Stimulated activated CD8-positive, alpha-beta memory T cell treated with anti-CD3 and anti-CD28 coated beads, Interleukin-7, amount 100 ng/mL, for 4 hours (primary cell): ENCODE measurements around the gene SLC11A2.
"Not testable (repeated sequence)": the region's sequence is repeated elsewhere in the genome, so short reads cannot be mapped to it uniquely, and the experiment has no call there.

Experiments
- DNase-seq, 2 donors: peaks; one replicate each; pipeline ENCODE4 v3.0.0-alpha.2; 2020; ENCODE audit warnings: low read depth in 2 of 2

SLC11A2 gene

DNA sequence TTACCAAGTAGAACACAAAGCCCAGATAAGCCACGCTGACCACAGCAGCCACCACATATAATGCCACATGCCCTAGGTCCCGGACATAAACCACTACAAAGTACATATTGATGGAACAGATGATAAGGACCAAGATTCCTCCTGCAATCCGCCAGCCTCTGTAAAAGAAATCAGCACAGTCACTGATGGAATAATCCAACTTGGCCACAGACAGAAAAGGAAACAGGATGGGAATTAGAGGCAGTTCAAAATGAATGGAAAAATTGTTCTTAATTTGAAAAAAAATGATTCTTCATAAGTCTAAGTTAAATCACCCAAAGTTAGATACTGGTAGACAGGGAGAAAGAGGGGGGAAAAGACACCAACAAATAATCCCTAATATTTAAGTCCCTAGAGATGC, 35.4 kb downstream of the SLC11A2 start:
- no peak for DNase-seq

- no peak for DNase-seq
Observed at GRCh38 chr12:50990147-50990727, 35.9 kb downstream of the SLC11A2 start.

DNA sequence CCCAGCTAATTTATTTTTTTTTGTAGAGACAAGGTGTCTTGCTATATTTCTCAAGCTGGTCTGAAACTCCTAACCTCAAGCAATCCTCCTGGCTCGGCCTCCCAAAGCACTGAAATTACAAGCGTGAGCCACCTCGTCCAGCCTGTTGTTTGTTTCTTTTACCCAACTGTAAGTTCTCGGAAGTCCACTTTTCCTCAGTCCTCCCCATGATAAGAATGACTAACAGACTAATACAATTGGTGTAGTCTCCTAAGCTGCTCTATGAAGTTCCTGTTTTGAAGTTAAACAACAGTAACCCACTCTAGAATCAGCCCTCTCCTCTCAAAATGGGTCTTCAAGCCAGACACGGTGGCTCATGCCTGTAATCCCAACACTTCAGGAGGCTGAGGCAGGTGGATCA, 37.3 kb downstream of the SLC11A2 start:
- DNase-seq, result no peak

DNA sequence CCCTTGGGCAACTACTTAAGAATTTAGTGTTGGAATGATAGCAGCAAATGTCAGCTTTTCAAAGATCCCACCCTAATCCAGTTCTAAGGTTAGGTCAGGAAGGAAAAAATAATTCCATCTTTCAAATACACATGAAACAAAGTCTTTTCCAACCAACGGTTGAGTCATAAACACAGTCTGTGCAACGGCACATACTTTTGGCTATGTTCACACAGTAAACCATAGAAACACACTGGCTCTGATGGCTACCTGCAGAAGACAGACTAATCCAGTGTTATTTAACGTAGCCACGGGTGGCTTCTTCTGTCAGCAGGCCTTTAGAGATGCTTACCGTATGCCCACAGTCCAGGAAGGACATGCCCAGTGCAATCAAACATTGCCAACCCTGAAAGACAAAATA, 38.1 kb downstream of the SLC11A2 start:
- DNase-seq, result no peak

DNA sequence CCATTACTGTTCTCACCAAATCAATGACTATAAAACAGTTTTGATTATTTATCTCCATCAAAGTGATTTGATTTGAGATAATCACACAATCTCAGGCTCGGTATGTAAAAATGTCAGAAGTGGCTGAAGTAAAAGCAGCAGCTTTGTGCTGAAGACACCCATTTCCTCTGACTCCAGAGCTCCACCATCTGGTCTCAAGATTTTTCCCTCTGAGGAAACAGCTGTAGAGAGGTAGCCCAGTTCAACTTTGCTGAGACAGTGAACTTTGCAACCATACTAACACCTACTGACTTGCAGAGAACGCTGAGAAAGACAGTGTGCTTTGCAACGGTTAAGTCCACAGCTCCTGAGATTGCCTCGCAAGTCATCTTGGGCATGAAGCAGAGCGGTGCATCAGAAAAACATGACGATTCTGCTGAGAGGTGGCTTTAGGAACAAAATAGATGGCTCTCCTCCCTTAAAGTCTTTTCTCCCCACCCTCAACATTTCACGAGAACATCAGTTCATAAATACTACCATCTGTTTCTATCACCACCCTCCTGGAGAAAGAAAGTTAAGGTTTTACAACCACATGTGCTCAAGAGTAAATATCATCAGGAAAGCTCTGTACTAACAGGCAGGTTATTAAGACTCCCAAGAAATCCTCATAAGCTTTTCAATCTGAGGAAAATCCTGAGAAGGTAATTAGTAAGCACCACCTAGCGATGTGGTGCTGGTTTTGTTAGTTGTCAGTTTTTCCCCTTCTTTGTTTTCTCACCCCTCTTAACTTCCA, 39.0 kb downstream of the SLC11A2 start:
- DNase-seq, result no peak

- no peak for DNase-seq
Observed at GRCh38 chr12:50985322-50985721, 40.9 kb downstream of the SLC11A2 start.

DNA sequence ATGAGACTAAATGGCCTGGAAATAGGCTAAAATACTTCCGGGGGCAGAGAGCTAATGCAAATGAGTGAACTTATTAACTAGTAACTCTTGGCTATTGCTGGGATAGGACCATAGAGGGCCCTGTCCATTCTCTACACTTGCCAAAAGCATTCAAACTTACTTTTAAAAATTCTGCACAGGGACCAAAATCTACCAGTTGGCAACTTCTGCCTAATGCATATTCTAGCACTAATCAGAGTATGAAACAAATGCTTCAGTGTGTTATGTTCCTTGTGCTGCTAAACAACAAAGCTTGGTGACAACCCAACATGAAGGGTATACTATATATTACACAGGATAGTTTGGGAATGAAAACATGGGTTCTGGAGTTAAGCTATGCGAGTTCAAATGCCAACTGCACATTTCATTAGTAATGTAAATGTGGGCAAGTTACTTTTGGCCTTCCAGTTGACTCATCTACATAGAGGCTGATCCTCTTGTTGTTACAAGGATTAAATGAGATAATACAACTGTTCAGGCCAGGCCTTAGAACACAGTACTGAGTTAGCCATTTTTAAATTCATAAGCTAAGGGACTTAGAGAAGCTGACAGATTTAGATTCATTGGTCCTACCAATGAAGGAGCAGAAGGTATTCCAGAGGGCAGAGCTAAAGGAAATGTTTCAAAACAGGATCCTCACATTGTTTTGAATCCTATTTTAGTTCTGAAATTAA, 41.4 kb downstream of the SLC11A2 start:
- no peak for DNase-seq

- no peak for DNase-seq
Observed at GRCh38 chr12:50981319-50982239, 44.6 kb downstream of the SLC11A2 start.

- DNase-seq, result no peak
Observed at GRCh38 chr12:50980545-50980944, 45.6 kb downstream of the SLC11A2 start.

GRCh38 chr12:50979369-50980052, 46.7 kb downstream of the SLC11A2 start:
- DNase-seq, result no peak

DNA sequence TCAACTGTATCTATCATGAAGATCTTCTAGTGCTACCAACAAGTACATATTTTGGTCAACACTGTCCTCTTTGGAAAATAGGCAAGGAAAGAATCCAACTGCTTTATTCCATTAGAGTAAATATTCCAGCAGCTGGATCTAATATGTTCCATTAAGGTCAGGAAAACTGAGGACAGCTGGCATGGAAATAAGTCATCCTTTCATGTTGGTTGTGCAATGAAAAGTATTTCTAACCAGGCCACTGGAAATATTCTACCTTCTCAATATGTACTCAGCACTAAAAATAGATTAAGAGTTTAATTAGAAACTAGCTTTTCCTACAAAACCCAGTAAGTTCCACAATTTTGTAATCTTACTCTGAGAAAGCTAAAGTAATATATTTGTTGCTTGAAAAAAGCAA, 54.2 kb downstream of the SLC11A2 start:
- no peak for DNase-seq

- no peak for DNase-seq
Observed at GRCh38 chr12:50964432-50964831, 61.8 kb downstream of the SLC11A2 start.

DNA sequence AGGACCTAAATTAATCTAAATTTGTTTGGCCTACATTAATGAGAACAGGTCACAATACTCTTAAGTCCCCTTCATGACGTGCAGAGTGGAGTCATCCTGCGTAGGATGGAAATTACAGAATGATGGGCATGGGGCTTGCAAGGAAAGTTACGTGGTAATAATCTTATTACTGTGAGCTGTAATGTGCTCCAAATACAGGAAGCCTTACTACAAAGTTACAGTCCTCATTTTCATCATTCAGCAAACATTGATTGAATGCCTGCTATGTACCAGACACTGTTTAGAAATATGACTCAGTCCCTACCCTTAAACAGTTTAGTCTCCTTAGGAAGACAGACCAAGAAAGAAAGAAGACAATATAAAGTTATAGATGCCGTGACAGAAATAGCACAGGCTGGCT, 64.5 kb downstream of the SLC11A2 start:
- no peak for DNase-seq

DNA sequence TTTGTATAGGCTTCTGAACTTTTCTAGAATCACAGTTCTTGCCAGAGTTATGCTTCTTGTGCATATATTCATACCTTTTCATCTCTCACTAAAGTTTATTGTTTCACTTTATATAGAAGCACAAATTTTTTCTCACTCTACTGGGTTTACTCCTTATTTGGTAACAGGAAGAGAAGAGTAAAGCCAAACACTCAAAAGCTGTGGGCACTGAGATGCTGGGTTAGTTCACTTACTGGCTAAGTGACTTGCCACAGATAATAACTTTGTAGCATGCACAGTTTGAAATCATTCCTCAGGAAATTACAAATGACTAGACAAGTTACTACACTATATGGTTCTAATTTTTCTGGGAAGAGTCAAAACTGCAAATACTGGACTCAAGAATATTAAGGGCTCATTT, 66.1 kb downstream of the SLC11A2 start:
- DNase-seq, result no peak

GRCh38 chr12:50955697-50956096, 70.5 kb downstream of the SLC11A2 start:
- DNase-seq, result no peak

DNA sequence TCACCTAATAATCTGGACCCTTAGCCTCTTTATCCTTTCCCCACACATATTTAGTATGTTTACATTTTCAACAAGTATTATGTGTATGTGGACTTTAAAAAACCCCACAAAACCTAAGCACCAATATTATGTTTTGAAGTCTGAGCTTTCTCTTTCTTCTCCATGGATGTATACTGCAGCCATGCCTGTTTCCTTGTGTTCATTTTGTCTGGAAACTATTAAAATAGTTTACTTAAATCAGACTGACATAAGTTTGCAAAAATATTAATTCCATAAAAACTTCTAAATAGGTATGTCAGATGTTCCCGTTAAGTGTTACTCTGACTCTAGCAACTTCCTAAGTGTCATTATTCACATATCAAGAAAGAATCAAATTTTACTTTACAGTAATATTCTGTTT, 70.9 kb downstream of the SLC11A2 start:
- no peak for DNase-seq

- DNase-seq, result not testable (repeated sequence)
Observed at GRCh38 chr12:50954789-50955188, 71.4 kb downstream of the SLC11A2 start.

- no peak for DNase-seq
Observed at GRCh38 chr12:50953047-50953446, 73.1 kb downstream of the SLC11A2 start.

DNA sequence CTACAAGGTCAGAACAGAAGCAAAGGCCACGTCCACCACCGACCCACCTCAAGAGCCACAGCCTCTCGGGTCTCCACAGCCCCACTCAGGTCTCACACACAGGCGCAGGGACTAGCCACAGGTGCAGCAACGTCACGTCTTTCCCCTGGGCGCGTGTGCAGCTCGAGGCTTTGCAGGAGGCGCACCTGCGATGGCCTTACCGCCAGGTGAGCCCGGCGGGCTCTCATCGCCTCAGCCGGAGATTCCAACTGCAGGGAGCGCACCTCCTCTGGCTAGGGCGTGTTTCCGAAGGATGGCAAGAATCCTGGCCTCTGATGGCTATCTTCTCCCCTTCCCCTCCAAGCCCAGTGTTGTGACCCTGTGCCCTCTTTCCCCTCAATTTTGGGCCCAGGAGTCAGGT, 73.7 kb downstream of the SLC11A2 start, which contains the start of gene HIGD1C:
HIGD1C (plus strand) TSS at position 35 of the 400 bp plus-strand sequence. CDS start 1,455 bp downstream, outside the sequence.
- DNase-seq, result no peak

DNA sequence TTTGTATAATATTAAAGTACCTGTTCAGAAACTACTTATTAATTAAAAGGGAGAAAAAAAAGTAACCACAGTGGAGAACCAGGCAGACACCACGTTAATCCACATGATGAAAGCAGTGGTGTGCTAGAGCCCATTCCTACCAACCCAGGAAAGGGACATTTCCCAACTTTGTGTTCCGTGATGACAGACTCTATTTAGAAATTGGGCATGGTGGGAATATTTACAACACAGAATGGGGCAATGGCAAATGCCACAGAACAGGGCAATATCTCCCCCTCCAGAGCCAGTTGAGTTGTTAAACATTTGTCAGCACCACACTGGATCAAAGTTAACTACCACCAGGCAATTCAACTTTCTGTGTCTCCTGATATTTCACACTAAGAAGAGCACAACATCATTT, 75.1 kb downstream of the SLC11A2 start:
- no peak for DNase-seq

- DNase-seq, result no peak
Observed at GRCh38 chr12:50949801-50950302, 76.3 kb downstream of the SLC11A2 start.
